ENCODE results near the gene IQCK.

Gene IQCK

DNA sequence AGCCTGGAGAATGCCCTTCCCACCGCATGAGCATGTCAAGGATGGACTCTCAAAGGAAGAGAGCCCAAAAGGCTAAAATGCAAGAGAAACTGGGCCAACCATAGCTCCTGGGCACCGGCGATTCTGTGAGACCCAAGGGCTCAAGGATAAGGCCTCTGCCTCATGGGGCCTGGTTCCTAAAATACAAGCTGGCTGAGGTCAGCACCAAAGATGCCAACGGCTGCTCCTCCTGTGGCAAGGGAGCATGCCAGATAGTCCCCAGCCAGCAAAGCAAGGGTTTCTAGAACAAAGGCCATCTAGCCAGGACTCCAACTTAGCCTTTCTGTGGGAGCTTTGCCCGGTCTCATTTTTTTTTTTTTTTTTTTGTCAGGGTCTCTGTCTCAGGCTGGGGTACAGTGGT is 146.5 kb downstream of the IQCK start:
- DNase-seq, result no peak

DNA sequence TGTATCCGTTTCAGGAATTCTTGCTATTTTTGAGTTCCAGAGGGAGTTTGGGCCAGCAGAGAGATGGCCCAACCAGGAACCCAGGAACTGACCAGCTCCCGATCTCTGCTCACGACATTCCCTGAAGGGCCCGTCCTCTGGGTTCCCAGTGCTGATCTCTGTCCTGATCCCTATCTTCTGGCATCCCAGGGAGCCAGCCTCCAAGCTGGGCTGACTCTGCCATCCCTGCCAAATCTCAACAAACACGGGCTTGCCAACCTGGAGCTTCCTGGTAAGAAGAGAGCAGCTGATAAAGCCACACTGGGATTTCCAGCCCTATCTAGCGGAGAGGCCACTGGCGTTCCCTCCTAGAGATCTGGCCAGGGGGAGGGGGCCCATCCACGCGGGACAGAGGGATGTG is 150.3 kb downstream of the IQCK start:
- no peak for DNase-seq

DNA sequence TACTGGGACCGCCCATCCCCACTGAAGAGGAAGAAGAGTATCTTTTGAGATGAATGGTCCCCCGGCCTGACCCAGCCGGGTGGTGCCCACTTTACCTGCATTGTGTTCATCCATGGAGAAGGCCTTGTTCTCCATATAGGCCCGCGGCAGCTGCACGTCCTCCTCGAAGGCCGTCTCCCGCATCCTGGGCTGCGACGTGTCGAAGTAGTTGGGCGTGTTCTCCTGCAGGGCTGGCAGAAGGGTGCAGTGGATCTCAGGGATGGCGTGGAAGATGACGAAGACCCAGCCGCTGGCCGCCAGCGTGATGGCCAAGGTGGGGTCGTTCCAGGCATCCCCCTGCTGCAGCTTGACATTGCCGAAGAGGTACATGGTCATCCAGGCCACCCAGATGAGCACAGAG is 153.7 kb downstream of the IQCK start:
- DNase-seq, result no peak

DNA sequence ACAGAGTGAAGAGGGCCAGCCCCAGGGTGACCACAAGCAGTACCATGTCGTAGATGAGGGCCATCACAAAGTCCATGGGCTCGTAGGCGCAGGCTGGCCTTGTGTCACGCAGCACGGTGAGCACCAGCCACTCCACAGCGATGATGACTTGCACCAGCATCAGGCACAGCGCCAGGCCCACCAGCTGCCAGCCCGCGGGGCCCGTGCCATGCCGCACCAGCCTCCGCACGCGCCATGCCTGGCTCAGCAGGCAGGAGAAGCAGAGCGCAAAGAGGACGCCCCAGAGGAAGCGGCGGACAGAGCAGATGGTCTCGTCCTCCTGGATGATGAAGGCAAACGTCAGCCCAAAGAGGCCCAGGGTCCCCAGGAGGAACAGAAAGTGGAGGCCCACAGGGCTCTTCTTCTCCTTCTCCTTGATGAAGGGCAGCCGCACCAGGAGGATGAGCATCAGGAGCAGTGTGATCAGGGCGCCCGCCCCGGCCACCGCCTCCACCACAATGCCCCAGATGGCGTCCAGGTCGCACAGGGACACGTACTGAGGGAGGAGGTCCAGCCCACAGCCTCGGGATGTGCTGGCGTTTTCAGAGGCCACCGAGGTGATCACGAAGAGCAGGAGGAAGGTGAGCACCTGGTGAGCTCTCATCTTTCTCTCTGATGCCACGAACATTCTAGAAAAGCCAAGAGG is 154.2 kb downstream of the IQCK start:
- no peak for DNase-seq

DNA sequence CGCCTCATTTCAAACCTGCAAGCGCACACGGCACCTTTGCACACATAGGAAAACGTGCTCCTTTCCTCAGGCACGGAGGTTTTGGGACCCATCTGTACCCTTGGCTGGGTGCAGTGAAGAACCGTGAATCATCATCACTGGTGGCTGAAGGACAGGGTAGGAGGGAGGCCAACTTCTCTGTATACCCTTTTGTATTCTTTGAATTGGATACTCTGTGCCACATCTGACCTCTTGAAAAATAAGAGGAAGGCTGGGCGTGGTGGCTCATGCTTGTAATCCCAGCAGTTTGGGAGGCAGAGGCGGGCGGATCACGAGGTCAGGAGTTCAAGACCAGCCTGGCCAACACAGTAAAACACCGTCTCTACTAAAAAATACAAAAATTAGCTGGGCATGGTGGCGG is 154.9 kb downstream of the IQCK start:
- no peak for DNase-seq

DNA sequence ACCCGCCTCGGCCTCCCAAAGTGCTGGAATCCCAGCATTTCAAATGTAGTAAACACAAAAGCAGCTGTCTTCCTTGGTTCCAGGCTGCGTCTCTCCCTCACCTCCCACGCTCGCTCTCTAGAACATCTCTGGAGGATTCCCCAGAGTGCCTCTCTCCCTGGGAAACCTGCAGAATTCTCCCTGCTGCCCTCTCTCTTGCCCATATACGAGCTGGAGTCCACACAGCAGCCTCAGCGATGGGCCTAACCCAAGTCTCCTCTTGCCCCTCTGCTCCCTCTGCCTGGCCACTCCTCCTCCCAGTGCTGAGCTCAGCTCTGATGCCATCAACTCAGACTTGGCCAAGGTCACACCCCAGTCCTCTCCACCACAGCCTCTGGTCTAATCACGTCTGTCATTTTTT is 156.0 kb downstream of the IQCK start:
- DNase-seq, result no peak

DNA sequence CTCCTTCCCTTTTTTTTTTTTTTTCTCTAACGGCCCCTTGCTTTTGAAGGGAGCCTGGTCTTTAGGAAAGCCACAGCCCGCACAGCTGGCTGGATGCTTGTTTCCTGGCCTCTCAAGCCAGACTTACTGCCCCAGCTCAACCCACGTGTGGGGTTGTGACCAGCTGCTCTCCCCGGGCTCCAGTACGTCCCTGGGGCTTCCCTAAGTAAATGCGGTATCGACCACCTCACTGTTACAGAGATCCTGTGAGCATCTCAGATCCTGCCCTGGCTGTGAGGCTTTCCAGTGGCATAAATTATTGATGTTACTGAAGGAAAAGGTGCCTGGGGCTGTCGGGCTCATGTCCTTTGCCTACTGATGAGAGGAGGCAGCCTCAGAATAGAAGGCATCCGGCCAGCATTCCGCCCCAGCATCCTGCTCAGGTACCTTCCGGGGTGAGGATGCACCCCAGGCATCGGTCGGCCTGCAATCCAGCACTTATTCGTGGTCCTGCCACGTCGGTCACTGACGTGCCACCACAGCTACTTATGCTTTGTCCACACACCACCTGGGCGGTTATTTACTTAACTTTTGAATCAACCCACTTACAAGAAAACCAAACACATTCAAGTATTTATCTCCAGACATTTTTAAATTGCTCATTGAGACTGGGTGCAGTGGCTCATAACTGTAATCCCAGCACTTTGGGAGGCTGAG is 156.9 kb downstream of the IQCK start:
- no peak for DNase-seq

DNA sequence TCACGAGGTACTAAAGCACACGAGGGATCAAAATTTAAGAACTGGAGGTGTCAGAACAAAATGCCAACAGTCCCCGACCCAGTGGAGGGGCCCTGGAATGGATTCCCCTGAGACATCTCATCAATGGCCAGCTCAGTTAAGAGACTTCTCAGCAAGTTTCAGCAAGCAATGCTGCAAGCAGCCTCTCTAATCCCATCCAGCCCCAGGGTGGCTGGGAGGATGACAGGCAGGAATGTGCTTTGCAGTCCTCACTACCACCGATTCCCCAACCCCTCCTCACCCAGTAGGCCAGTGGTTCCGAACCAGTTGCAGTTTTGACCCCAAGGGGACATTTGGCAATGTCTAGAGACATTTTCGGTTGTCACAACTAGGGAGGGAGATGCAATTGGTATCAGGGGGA is 157.8 kb downstream of the IQCK start:
- no peak for DNase-seq

DNA sequence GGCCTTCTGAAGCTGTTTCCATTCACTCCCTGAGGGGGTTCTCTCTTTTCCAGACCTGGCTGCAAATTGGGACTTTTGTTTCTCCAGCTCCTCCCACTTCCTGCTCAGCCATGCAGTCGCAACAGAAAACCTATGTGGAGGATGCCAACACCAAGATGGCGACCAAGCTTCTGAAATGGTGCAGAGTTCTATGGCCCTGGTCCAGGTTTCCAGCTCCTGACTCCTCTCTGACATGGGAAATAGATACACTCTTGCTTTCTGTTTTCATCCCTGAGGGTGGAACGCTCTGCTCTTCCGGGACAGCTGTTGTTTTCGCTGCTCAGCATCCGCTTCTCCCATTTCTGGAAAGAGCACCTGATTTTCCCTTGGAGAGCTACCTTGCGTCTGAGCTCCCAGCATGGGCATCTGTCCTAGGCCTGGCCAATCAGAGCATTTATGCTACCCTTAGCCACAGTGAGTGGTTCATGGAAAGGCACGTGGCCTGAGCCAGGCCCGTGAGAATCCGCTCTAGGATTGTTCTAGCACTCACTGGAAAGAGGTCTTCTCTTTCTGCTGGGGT is 158.5 kb downstream of the IQCK start:
- DNase-seq, result no peak

DNA sequence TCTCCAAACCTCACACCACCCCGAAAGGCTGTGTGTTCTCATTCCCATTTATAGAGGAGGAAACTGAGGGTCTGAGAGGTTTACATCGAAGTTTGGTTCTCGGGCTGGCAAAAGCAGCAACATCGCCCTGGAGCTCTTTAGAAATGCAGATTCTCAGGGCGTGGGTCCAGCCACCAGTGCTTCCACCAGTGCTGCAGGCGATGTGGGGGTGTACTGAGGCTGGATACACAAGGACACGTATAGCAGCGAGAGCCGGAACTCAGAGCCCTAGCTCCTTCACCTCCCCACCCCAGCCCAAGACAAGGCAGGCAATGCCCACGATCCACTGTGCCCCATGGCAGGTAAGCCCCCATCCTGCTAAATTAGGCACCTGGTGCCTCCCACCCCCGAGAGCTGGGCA is 160.7 kb downstream of the IQCK start:
- no peak for DNase-seq

DNA sequence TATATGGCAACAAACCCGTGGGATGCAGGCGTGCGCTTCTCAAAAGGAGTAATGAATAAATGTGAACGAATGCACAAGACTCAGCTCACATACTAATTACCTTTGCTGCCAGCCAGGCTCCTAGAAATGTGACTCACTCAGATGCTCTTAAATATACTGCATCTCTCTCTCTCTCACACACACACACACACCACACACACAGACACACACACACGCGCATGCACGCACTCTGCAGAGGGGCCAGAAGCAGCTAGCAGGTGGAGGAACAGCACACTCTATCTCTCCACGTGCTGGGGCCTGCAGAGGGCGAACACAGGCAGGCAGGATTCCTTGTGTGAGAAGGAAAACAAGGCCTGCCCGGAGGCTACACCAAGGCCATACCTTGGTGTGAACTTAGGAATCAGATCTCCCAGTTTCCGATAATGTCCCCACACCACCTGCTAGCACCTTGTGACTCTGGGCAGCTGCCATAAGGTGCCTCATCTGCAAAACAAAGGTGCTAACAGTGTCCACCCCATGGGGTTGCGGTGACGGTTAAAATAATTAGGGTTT is 161.2 kb downstream of the IQCK start:
- peak in 1 of 2 experiments; percentile 20 for DNase-seq

DNA sequence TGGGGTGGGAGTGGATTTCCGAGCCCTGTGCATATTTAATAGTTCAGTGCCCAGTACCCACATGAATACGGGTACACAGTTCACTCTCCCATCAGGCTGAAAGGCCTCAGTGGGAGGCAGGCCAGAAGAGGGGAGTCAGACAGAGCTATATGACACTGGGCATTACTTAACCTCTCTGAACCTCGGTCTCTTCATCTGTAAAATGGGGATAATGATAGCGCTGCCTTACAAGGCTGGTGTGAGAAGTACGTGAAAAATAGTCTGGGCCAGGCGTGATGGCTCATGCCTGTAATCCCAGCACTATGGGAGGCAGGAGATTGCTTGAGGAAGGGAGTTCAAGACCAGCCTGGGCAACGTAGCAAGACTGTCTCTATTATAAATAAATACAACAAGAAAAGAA is 163.0 kb downstream of the IQCK start:
- DNase-seq, result no peak

DNA sequence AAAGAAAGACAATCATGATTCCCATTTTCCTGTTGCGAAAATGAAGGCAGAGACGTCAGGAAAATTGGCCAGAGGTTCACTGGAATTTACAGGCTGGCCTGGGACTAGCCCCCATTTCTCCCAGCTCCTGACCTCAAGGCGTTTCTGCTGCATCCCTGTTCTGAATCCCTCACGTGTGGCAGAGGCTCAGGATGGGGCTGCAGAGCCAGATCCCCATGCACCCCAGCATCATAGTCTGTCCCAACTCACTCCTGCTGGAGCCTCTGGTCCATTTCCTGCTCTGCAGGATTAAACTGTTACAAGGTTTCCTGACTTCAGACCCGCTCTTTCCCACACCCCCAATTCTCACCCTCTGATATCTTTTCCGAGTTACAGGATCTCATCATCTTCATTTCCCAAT is 163.7 kb downstream of the IQCK start:
- DNase-seq, result no peak

DNA sequence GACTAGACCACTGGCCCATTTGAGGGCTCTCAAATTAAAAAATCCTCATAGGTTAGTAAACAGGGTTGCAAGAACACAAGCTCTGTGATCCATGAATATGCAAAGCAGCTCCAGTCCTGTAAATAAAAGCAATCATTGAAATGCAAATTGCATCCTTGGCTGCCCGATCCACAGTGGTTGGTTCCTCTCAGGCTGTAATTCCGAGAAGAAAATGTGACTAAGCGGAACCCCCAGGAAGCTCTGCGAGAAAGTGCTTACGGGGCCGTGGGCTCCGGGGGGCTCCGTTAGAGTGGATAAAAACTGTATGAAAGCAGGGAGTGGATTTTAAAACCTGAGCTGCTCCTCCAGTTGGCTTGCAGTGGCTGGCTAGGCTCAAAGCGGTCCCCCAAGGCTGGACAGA is 164.1 kb downstream of the IQCK start:
- DNase-seq, result no peak

DNA sequence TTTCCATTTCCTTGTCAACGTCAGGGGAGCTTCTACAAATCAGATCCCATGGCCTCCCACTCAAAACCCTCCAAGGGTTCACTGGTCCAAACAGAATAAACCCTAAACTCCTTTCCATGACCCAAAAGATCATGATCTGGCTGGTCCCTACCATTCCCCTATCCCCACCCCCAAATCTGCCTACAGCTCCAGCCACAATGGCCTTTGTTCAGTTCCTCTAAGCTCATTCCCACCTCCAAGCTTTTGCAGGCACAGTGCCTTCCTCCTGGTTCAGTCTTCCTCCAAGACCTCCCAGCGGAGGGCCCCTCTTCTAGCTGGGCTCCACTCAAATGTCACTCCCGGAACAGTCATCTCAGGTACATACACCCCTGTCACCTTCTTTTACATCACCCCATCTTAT is 164.6 kb downstream of the IQCK start:
- no peak for DNase-seq

DNA sequence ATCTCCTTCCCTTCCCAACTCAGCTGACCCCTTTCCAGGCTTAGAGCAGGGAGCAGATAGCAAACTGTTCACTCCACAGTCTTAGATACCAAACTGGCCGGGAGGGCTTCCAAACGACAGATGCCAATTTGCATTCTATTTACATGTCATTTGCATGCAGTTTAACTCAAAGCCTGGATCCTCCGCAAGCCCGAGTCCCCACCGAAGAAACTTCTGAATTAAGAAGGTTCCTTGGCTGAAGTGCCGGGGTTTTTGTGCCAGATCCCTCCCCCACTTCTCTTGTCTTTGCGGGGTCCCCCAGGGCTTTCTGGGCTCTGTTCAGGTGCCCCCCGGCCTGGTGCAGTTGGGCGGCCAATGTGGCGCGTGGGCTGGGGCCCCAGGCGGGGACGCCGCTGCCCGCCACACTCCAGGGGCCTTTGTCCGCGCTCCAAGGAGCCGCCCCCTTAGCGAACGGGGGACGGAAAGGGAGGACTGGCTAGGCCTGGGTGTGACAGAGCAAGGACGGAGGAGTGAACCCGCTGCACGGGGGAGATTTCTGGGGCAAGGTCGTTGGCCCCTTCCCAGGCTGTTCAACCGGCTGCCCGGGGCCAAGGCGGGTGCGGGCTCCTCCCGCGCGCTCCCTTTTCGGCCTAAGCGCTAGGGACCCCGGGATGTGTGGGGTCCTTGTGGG is 165.4 kb downstream of the IQCK start:
- DNase-seq, result peak in 1 of 2 experiments; percentile 65

DNA sequence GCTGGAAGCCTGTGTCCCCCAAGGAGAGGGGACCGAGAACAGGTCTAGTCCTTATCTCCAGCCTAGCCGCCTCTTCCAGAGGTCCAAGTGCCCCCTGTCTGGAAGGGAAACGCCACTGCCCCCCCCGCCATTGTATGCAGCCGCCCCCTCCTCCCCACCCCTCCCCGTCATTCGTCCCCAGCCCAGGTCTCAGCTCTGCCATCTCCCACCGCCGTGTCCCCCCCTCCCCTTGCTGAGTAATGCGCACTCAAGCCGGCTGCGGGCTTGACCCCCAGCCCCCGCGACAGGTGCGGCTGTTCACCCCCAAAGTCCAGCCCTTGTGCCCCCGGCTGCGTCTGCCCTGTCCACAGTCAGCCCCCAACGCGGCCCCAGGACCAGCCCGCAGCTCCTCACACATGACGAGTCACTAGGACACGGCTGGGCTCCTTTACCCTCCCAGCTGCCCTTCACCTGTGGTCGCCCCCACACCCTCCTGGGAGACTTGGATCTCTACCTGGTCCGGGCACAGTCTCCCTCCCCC is 166.0 kb downstream of the IQCK start:
- DNase-seq, result no peak

DNA sequence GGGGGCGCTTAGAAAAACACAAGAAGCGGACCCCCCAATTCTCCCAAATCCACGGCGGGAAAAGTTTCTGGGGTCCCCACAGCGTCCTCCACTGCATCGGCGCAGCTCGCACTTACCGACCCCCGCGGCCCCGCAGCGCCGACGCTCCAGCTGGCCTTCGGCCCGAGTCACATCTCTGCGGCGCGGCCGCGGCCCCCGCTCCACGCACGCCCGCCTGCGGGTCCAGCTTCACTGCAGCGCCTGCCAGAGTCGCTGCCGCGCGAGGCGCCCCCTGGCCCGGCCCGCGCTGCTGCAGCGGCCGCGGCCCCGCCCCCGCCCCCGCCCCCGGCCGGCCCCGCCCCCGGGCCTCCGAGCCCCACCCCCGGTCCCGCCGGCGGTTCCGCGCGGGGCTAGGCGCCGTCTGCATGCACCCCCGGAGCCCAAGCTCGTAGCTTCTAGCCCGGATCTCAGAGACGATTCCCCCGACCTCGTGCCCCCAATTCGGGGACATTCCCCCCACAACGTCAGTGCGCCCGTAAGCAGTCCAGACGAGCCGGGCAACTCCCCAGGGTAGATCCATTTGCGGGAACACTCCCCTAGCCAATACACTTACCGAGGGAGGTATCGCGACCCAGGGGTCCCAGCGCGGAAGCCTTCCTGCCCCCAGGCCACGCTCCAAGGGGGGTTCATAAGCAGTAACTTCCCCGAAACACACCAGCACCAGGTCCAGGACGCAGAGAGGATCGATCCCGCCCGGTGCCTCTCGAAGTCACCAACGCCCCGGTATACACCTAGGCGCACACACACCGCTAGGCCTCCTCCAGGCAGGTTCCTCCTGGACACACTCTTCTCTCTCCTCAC is 166.8 kb downstream of the IQCK start, which contains the start of gene GPRC5B:
TSS of gene GPRC5B (minus strand) at position 238 of the 840 bp plus-strand sequence. CDS start 12,003 bp downstream, outside the sequence.
- DNase-seq, result peak in 1 of 2 experiments; percentile 56

DNA sequence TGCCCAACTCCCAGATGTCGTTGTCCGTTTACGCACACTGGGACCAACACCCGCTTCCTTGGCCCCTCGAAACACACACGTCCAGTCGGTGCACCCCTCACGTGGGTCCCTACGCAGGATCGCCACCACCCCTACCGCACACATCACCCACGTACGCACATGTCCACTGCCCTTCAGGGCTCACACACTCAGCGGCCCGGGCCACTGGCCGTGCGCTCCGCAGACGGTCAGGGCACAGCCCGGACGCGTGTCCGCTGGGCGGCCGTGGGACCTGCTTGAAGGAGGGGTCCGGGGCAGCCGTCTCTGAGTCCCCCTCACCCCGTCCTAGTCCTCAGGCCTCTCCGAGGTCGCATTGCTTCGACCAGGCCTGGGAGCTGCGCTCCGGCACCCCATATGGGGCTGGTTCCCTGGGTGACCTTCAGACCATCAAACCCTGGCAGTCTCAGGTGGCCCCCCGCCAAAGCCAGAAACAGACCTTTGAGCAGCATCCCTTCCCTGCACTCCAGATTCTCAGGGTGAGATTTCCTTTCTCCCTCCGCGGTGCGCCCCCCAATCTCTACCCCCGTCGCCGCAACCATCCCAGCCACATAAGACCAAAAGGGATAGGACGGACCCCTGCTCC is 167.5 kb downstream of the IQCK start:
- no peak for DNase-seq

DNA sequence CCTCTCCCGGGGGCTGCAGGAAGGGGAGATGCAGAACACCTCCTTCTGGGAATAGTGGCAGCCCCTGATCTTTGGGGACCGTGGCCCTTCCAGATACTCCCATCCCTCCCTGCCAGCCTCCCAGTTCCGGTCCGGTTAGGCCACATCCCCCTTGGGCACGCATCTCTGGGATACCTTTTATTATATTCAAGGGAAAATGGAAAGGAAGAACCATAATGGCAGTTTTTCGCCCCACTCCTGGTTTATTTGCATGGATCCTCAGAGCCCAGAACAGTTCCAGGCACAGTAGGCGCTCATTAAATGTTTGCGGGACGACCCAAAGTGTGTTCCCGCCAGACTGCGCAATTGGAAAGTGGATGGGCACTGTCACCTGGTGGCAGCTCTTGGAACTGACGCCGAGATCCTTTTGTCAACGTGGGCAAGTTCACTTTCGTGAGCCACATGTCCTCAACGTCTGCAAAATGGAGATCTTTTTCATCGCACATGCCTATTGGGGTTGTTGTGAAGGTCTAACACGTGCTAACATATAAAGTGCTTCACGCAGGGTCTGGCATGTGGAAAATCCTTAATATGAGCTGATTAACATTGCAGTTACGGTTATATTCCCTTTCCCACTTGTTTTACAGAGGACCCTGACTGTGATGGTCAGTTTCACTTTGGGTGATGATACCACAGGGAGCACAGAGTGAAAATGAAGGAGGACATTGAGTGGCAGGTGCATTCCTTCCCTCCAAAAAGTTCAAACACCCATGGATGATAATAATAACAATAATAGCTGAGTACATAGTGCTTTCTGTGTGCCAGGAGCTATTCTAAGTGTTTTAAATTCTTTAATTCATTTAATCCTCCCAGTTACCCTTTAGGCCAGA is 168.2 kb downstream of the IQCK start:
- DNase-seq, result peak; percentile 62 to 88

DNA sequence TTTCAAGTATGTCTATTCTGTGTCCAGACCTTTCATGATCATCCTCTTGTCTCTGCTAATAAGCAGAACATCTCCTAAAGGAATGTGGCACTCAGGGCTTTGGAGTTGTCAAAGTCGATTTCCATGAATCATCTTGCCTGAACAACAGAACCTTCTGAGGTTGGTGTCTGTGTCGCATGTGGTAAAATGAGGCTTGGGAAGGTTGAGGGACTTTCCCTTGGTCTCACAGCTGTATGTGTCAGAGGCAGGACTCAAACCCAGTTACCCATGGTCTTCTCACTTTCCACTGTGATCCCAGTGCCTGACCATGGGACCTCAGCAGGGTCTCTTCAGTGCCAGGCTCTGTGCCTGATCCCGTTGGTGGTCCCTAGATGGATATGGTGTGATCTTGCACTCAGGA is 170.8 kb downstream of the IQCK start:
- DNase-seq, result no peak

All from NCI-H446 (cell line).